Measurements from ENCODE around the gene ALX4. TPM values are rescaled to one million over a fixed set of nuclear protein-coding genes. Genes with fewer than 3 reads are reported as not detected.

ALX4 gene
- total and polyA plus RNA-seq, 2 experiments from 2014 or later: not detected

GRCh38 chr11:44243595-44244343 lies 66.2 kb downstream of the ALX4 start (continued):
- peak; percentile 93 for TF ChIP-seq ZNF462 (CRISPR knock-in tag; IDR thresholded peaks at IDR 0.05)
- no peak for TF ChIP-seq EZH2 (IDR thresholded peaks at IDR 0.05; ENCODE audit: low read depth, unreplicated experiment)
- TF ChIP-seq EZH2phosphoT487 (IDR thresholded peaks at IDR 0.05; ENCODE audit: unreplicated experiment): no peak
- peak; percentile 18; the same call in 1 of the 2 replicates for TF ChIP-seq CREB1 (CRISPR knock-in tag; IDR thresholded peaks at IDR 0.05; ENCODE audit: low read depth)

- H3K9me2 ChIP-seq (ENCODE audit: insufficient read depth): peaks cover 16% of the 10 kb centered on the region
- peaks cover 14% of the 10 kb centered on the region for H3K36me3 Mint-ChIP-seq (ENCODE audit: low read depth)
- H3K79me2 ChIP-seq (replicated peaks; ENCODE audit: insufficient read depth): 0 out of 2 replicates have a peak, but pooled peaks cover 4% of the 10 kb centered on the region
- no peaks in the 10 kb centered on the region for H4K20me1 ChIP-seq (replicated peaks; ENCODE audit: insufficient read depth)
- H3K4me1 Mint-ChIP-seq: peaks cover 41% of the 10 kb centered on the region
- DNase-seq (ENCODE audit: low spot score): no peak
- H3K9me3 Mint-ChIP-seq: no peaks in the 10 kb centered on the region
- H3F3A ChIP-seq (replicated peaks; ENCODE audit: low read depth): no peaks in the 10 kb centered on the region
- ATAC-seq: peak; percentile 58
- peaks cover 10% of the 10 kb centered on the region for H3K27me3 Mint-ChIP-seq (ENCODE audit: insufficient read depth, low read depth, poor library complexity)
- no peak overlapping the region for H3K4me3 ChIP-seq
- H3K4me3 Mint-ChIP-seq: 0 out of 3 replicates have a peak overlapping the region, but pooled peaks have one; percentile 32
- H3K27me3 ChIP-seq (ENCODE audit: insufficient read depth): no peaks in the 10 kb centered on the region
- no peaks in the 10 kb centered on the region for H3K36me3 ChIP-seq (ENCODE audit: insufficient read depth)
- H3K4me2 ChIP-seq: 0 out of 2 replicates have a peak overlapping the region, but pooled peaks have one; percentile 21
- H3K27ac ChIP-seq (ENCODE audit: low read depth): peak overlapping the region; percentile 65
- peak overlapping the region; percentile 76 for H3K27ac Mint-ChIP-seq
- H2AFZ ChIP-seq: no peak overlapping the region
- H3K4me1 ChIP-seq (ENCODE audit: insufficient read depth): peaks cover 26% of the 10 kb centered on the region
- TF ChIP-seq REST (IDR thresholded peaks at IDR 0.05; ENCODE audit: unreplicated experiment) (no peak), JUNB (IDR thresholded peaks at IDR 0.05; ENCODE audit: unreplicated experiment) (no peak), ETS1 (IDR thresholded peaks at IDR 0.05) (no peak)
Measured at GRCh38 chr11:44243086-44243485, 66.9 kb downstream of the ALX4 start.

Data from GM23338 (cell line).